A673 (cell line): Measurements from ENCODE around the gene FBXW12. TPM values are rescaled to one million over a fixed set of nuclear protein-coding genes. Genes with fewer than 3 reads are reported as not detected.

Experiments used
- BruUV-seq: library from RNA; stranded (reverse); fragments of 400-500 nt; replicated peaks from 2 replicates; lab custom pipeline; 2021; lab: Mats Ljungman, UMichigan
- CTCF ChIA-PET: fragments of 300-600 bp; sonication (Branson Sonifier 250); formaldehyde crosslinking; loops from one replicate; lab custom pipeline; 2022; ENCODE audit warnings: antibody characterized with exemption; lab: Charles Lee
- POLR2A ChIA-PET: fragments of 300-600 bp; sonication (Branson Sonifier 250); formaldehyde crosslinking; loops from one replicate; lab custom pipeline; 2022; ENCODE audit warnings: antibody characterized with exemption; ENCODE audit not compliant: low non-redundant PET; lab: Charles Lee
- DNase-seq: peaks from one replicate; pipeline ENCODE4 v3.0.0-alpha.2; 2015; ENCODE audit warnings: low spot score
- H3K27ac ChIP-seq: fragments of 200-600 bp; sonication (generic); 2 replicates; pipeline ENCODE4 v1.5.1; 2016; ENCODE audit warnings: mixed run types, low read depth, mild to moderate bottlenecking, mixed read lengths, antibody characterized with exemption, low read length; ENCODE audit not compliant: poor library complexity, severe bottlenecking
- H3K27me3 ChIP-seq: fragments of 200-600 bp; sonication (generic); replicated peaks from 2 replicates; pipeline ENCODE4 v1.6.1; 2017; ENCODE audit warnings: mixed run types, low read depth, mild to moderate bottlenecking, mixed read lengths, antibody characterized with exemption, low read length; ENCODE audit not compliant: insufficient read depth, poor library complexity
- H3K36me3 ChIP-seq: fragments of 200-600 bp; sonication (generic); 2 replicates; pipeline ENCODE4 v1.6.1; 2016; ENCODE audit warnings: mixed run types, mild to moderate bottlenecking, mixed read lengths, antibody characterized with exemption, low read length; ENCODE audit not compliant: insufficient read depth, poor library complexity, severe bottlenecking
- H3K4me1 ChIP-seq: fragments of 200-600 bp; sonication (generic); 2 replicates; pipeline ENCODE4 v1.6.1; 2017; ENCODE audit warnings: mixed run types, mild to moderate bottlenecking, mixed read lengths, antibody characterized with exemption, low read length; ENCODE audit not compliant: insufficient read depth, poor library complexity, severe bottlenecking
- H3K4me3 ChIP-seq: fragments of 200-600 bp; sonication (generic); 2 replicates; pipeline ENCODE4 v1.5.1; 2016; ENCODE audit warnings: low read depth, mixed run types, mild to moderate bottlenecking, mixed read lengths, low read length; ENCODE audit not compliant: poor library complexity, severe bottlenecking
- H3K9me3 ChIP-seq: fragments of 200-600 bp; sonication (generic); 2 replicates; pipeline ENCODE4 v1.6.1; 2016; ENCODE audit warnings: mixed run types, low read depth, mild to moderate bottlenecking, mixed read lengths, antibody characterized with exemption, low read length; ENCODE audit not compliant: poor library complexity, severe bottlenecking
- CTCF ChIP-seq: fragments of 300-800, 200-600 bp; sonication (generic); conservative IDR thresholded peaks from 2 replicates; pipeline ENCODE4 v1.5.1; 2017; ENCODE audit warnings: low read depth, mild to moderate bottlenecking, antibody characterized with exemption, low read length, moderate library complexity, mixed read lengths
- EZH2 ChIP-seq: fragments of 200-600 bp; sonication (generic); IDR thresholded peaks from 2 replicates; pipeline ENCODE4 v1.6.1; 2017; ENCODE audit warnings: borderline replicate concordance, low read depth, mild to moderate bottlenecking, mixed read lengths, antibody characterized with exemption, low read length; ENCODE audit not compliant: poor library complexity, severe bottlenecking
- intact Hi-C: fragments of 100-400 bp; cut with micrococcal nuclease; formaldehyde crosslinking; loops from one replicate; pipeline ENCODE4 v1.10.0; 2022; ENCODE audit not compliant: unreplicated experiment
- total RNA-seq: library from RNA; stranded (reverse); gene quantifications from 2 replicates; pipeline ENCODE4 v1.2.3, GENCODE V29; 2021

Gene FBXW12
- total RNA-seq, 1 experiment from 2014 or later = 0.60 TPM

GRCh38 chr3:48372862-48373435, 930 bp downstream of the FBXW12 start:
- no peaks in the 10 kb centered on the region for H3K4me1 ChIP-seq
- ChIA-PET POLR2A (no interaction called here), CTCF (no interaction called here)
- H3K36me3 ChIP-seq = no peaks in the 10 kb centered on the region
- no peak for DNase-seq
- no peaks in the 10 kb centered on the region for H3K27me3 ChIP-seq
- no peak for TF ChIP-seq EZH2
- no peak for TF ChIP-seq CTCF
- H3K27ac ChIP-seq = no peak overlapping the region
- intact Hi-C loops = no loop called here
- no peaks in the 10 kb centered on the region for H3K9me3 ChIP-seq
- BruUV-seq = no TSS peak
- H3K4me3 ChIP-seq = no peak overlapping the region

GRCh38 chr3:48387634-48388033, 15.6 kb downstream of the FBXW12 start:
- intact Hi-C loops = no loop called here
- Histone ChIP-seq H3K27me3 (no peaks in the 10 kb centered on the region), H3K4me1 (no peaks in the 10 kb centered on the region), H3K9me3 (no peaks in the 10 kb centered on the region), H3K36me3 (no peaks in the 10 kb centered on the region), H3K27ac (no peak overlapping the region), H3K4me3 (no peak overlapping the region)
- CTCF ChIA-PET = no interaction called here
- BruUV-seq = no TSS peak
- DNase-seq = no peak
- POLR2A ChIA-PET = no interaction called here
- TF ChIP-seq CTCF = no peak
- no peak for TF ChIP-seq EZH2

- TF ChIP-seq CTCF (no peak), EZH2 (no peak)
- Histone ChIP-seq H3K27ac (no peak overlapping the region), H3K4me1 (no peaks in the 10 kb centered on the region), H3K36me3 (no peaks in the 10 kb centered on the region), H3K9me3 (no peaks in the 10 kb centered on the region), H3K27me3 (no peaks in the 10 kb centered on the region), H3K4me3 (no peak overlapping the region)
- CTCF ChIA-PET = no interaction called here
- no peak for DNase-seq
- POLR2A ChIA-PET = no interaction called here
- no TSS peak for BruUV-seq
- intact Hi-C loops = no loop called here
Measured at GRCh38 chr3:48388966-48389365, 16.9 kb downstream of the FBXW12 start.
